Naive thymus-derived CD8-positive, alpha-beta T cell (primary cell): Measurements from ENCODE around the gene SYNE4. TPM values are rescaled to one million over a fixed set of nuclear protein-coding genes. Genes with fewer than 3 reads are reported as not detected.
A peak's percentile ranks its signal among the peaks of the same experiment; 100 is the strongest.

ENCODE experiments used
- ATAC-seq, 2 donors: fragments of 150-1000 bp; cut with Tn5 transposase in 1 of 2; sonication (Bioruptor Pico), chemical (Tn5 transposase) in 1 of 2; 1 replicate in 1 of 2; 2 replicates in 1 of 2; pipeline ENCODE4 v1.10.0; 2021; ENCODE audit warnings: mild to moderate bottlenecking in 2 of 2, moderate library complexity in 2 of 2
- POLR2A ChIA-PET: fragments of 350-600 bp; sonication (Branson Sonifier 250); formaldehyde crosslinking; loops from one replicate; lab custom pipeline; 2021; ENCODE audit warnings: antibody characterized with exemption; lab: Charles Lee
- DNase-seq, 10 donors: peaks; one replicate each; pipeline versions ENCODE4 v3.0.0 to v3.0.0-alpha.2; 2020 to 2022
- H3K27ac Mint-ChIP-seq, 10 donors: one replicate each; pipeline ENCODE4 v1.8.0; 2020 to 2022; ENCODE audit warnings: mild to moderate bottlenecking in 10 of 10, mixed read lengths in 10 of 10, moderate library complexity in 4 of 10, inconsistent platforms in 1 of 10
- H3K27me3 Mint-ChIP-seq, 5 donors: one replicate each; pipeline ENCODE4 v1.8.0; 2021 to 2022; ENCODE audit warnings: mixed read lengths in 5 of 5
- H3K36me3 Mint-ChIP-seq, 3 donors: one replicate each; pipeline ENCODE4 v1.8.0; 2020 to 2022; ENCODE audit warnings: mixed read lengths in 3 of 3, mild to moderate bottlenecking in 2 of 3, inconsistent platforms in 1 of 3
- H3K4me1 Mint-ChIP-seq, 4 donors: one replicate each; pipeline ENCODE4 v1.8.0; 2021 to 2022; ENCODE audit warnings: mixed read lengths in 4 of 4
- H3K4me3 Mint-ChIP-seq, 10 donors: one replicate each; pipeline ENCODE4 v1.8.0; 2020 to 2022; ENCODE audit warnings: mild to moderate bottlenecking in 10 of 10, mixed read lengths in 10 of 10, moderate library complexity in 6 of 10, inconsistent platforms in 1 of 10
- H3K9me3 Mint-ChIP-seq, 9 donors: one replicate each; pipeline ENCODE4 v1.8.0; 2020 to 2022; ENCODE audit warnings: mixed read lengths in 9 of 9, mild to moderate bottlenecking in 3 of 9, inconsistent platforms in 1 of 9, moderate library complexity in 1 of 9
- polyA plus RNA-seq, 3 donors: library from polyadenylated mRNA; unstranded; fragments of 300-500 nt; fragmentation: Illumina TruSeq; gene quantifications; one replicate each; pipeline ENCODE4 v1.2.3, GENCODE V29; 2021
- total RNA-seq, 8 experiments: library from RNA in 2 of 8; stranded (reverse) in 2 of 8; gene quantifications; one replicate each; pipeline ENCODE4 v1.2.3 and lab custom pipeline; 2021 to 2026

The SYNE4 gene
- total and polyA plus RNA-seq, 5 experiments from 2014 or later = 0.19 to 4.7 (median 3.5) TPM; not detected in 2

DNA sequence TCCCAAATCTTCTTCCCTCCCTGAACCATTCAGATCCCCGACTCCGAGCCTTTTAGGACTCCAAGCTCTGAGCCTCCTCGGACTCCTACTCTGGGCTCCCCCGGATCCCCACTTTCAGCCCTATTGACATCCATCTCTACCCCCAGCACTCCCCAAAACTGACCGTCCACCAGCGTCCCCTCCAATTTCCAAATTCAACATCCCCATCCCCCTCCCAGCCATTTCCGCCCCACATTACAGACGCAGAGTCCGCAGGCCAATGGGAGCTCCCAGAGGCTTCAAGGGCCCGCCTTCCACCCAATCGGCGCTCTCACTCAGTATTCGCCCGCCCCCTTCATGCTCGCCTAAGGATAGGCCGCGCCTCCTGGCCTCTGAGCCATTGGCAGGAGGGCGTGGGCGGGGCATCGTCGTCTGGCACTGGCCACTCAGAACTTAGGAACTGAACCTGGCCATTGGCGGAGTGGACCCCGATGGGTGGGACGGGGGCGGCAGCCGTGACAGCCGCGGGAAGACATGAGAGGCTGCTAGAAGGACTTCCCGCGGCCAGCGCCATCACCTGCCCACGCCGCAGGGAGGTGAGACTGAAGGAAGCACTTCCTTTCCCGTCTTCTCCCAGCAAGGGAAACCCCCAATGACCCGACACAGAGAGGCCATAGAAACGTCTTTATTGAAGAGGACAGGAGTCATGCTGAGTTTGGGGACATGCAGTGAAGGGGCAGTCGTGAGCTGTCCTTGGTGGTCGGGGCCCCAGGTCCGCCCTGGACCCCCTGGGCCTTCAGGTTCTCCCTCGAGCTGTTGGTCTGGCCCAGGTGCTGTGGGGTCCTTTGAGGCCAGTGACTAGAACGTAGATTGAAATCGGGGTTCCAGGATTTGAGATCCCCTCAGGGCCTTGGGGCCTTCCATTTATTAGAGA lies 5.7 kb upstream of the SYNE4 start, which contains the start of gene ALKBH6:
ALKBH6 (minus strand) TSS at position 202 of the 913 bp plus-strand sequence. CDS start 816 bp downstream, outside the sequence.
- POLR2A ChIA-PET = interaction anchor here (0.5 to 1.7 kb wide), 9 partner anchors 11 to 376 kb away, joined by 3 to 10 read pairs (median 4); partner anchors contain the start of genes POLR2I, SDHAF1, TBCB and THAP8
- no peaks in the 10 kb centered on the region for H3K27me3 Mint-ChIP-seq

DNA sequence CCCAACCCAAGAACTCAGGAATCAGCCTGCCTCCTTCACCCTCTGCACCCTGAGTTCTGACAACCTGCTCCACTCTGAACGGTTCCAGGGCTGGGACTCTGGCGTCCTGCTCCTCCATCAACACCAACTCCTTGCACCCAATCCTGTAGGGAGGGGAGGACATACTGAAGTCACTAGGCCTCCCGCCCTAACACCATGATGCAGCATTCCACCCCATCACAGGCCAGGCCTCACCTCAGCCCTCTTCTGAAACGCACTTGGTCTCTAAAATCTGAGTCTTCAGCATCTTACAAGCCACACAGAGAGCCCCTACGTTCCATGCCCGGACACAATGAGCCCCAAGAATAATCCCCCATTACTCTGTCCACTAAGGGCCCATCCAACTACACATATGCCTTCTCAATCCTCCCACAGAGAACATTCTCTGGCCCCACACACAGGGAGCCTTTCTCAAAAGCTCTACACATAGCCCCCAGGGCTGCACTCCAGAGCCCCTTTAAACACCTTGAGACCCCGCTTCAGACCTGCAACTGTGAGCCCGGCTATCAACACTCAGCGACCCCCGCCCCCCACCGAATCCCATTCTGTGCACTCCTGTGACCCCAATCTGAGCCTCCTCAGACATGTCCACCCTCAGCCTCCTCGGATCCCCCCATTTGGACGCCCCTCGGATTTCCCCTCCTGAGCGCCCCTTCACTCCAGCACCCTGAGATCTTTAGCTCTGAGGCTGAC lies 4.8 kb upstream of the SYNE4 start:
- ATAC-seq (no peak), DNase-seq (no peak)
- H3K4me1 Mint-ChIP-seq = peaks cover 21 to 55% (median 45%) of the 10 kb centered on the region in 4 donors

More for the DNA sequence above, 5.7 kb upstream of the SYNE4 start, which contains the start of gene ALKBH6:
- Mint-ChIP-seq H3K27ac (peak within 1 kb of the TSS; percentile 95 to 99 (median 98)), H3K9me3 (no peaks in the 10 kb centered on the region), H3K36me3 (peaks cover 0 to 1% (median 0%) of the 10 kb centered on the region in 3 donors), H3K4me1 (peaks cover 21 to 48% (median 41%) of the 10 kb centered on the region in 4 donors), H3K4me3 (peak within 1 kb of the TSS; percentile 91 to 99 (median 97))
- ATAC-seq = peak; percentile 98
- DNase-seq = peak; percentile 93 to 99 (median 98)

DNA sequence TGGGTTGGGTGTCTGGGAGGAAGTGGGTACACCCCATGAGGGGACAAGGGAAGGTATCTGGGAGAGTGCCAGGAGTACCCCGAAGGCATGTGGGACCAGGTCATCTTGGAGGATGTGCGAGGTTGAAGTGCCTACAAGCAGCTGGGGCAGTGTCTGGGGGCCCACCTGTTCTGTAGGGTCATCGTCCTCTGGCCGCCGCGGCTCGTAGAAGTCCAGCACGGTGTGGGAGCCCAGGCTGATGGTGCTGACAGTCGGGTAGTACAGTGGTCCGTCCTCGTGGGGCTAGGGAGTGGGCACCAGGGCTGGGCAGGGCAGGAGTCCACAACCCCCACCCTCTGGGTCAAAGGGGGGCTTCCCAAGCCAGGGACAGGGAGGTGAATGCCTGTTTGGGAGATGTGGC lies 1.8 kb upstream of the SYNE4 start:
- H3K4me1 Mint-ChIP-seq = peaks cover 25 to 49% (median 40%) of the 10 kb centered on the region in 4 donors

More for the DNA sequence above, 4.8 kb upstream of the SYNE4 start:
- no peaks in the 10 kb centered on the region for H3K9me3 Mint-ChIP-seq
- H3K4me3 Mint-ChIP-seq = peak overlapping the region; percentile 91 to 99 (median 97)
- H3K27ac Mint-ChIP-seq = peak overlapping the region; percentile 95 to 99 (median 98)
- H3K27me3 Mint-ChIP-seq = no peaks in the 10 kb centered on the region
- no peaks in the 10 kb centered on the region for H3K36me3 Mint-ChIP-seq
- POLR2A ChIA-PET = interaction anchor here (0.9 to 1.7 kb wide), 8 partner anchors 11 to 201 kb away, joined by 3 to 10 read pairs (median 5); partner anchors contain the start of genes POLR2I, SDHAF1, TBCB and THAP8

GRCh38 chr19:36009633-36010379 lies 1.2 kb upstream of the SYNE4 start:
- H3K4me3 Mint-ChIP-seq = peak overlapping the region; percentile 52 to 81 (median 65)
- peak overlapping the region in 7 of 10 donors; percentile 28 to 85 (median 53) for H3K27ac Mint-ChIP-seq

More for the DNA sequence above, 1.8 kb upstream of the SYNE4 start:
- Mint-ChIP-seq H3K27ac (peak overlapping the region in 2 of 10 donors; percentile 51 to 72), H3K9me3 (no peaks in the 10 kb centered on the region), H3K4me3 (peak overlapping the region in 4 of 10 donors; percentile 19 to 69 (median 34)), H3K36me3 (no peaks in the 10 kb centered on the region), H3K27me3 (no peaks in the 10 kb centered on the region)
- ATAC-seq (no peak), DNase-seq (no peak)
- POLR2A ChIA-PET = no interaction called here

GRCh38 chr19:36009220-36009619 lies 607 bp upstream of the SYNE4 start:
- DNase-seq (peak in 5 of 10 donors; percentile 23 to 47 (median 30)), ATAC-seq (peak in 1 of 2 donors; percentile 18)
- H3K9me3 Mint-ChIP-seq = no peaks in the 10 kb centered on the region
- no peaks in the 10 kb centered on the region for H3K27me3 Mint-ChIP-seq
- H3K27ac Mint-ChIP-seq = peak overlapping the region in 5 of 10 donors; percentile 22 to 85 (median 33)
- H3K4me1 Mint-ChIP-seq = peaks cover 21 to 37% (median 30%) of the 10 kb centered on the region in 4 donors
- H3K36me3 Mint-ChIP-seq = peaks cover 0 to 2% (median 0%) of the 10 kb centered on the region in 3 donors
- POLR2A ChIA-PET = interaction anchor here (0.6 kb wide), 1 partner anchor 1083 kb away, joined by 3 read pairs; the partner anchor contains the start of gene ZNF30
- H3K4me3 Mint-ChIP-seq = peak overlapping the region; percentile 52 to 82 (median 65)

More at GRCh38 chr19:36009633-36010379, 1.2 kb upstream of the SYNE4 start:
- Mint-ChIP-seq H3K27me3 (no peaks in the 10 kb centered on the region), H3K36me3 (no peaks in the 10 kb centered on the region), H3K9me3 (no peaks in the 10 kb centered on the region), H3K4me1 (peaks cover 25 to 43% (median 35%) of the 10 kb centered on the region in 4 donors)
- ATAC-seq = no peak
- DNase-seq = no peak
- POLR2A ChIA-PET = interaction anchor here (0.6 kb wide), 1 partner anchor 1083 kb away, joined by 3 read pairs; the partner anchor contains the start of gene ZNF30

GRCh38 chr19:36006955-36007354 lies 1.7 kb downstream of the SYNE4 start:
- no peak overlapping the region for H3K27ac Mint-ChIP-seq
- no peaks in the 10 kb centered on the region for H3K9me3 Mint-ChIP-seq
- POLR2A ChIA-PET = interaction anchor here (0.7 kb wide), 1 partner anchor 195 kb away, joined by 3 read pairs; no protein-coding TSS in a partner anchor

DNA sequence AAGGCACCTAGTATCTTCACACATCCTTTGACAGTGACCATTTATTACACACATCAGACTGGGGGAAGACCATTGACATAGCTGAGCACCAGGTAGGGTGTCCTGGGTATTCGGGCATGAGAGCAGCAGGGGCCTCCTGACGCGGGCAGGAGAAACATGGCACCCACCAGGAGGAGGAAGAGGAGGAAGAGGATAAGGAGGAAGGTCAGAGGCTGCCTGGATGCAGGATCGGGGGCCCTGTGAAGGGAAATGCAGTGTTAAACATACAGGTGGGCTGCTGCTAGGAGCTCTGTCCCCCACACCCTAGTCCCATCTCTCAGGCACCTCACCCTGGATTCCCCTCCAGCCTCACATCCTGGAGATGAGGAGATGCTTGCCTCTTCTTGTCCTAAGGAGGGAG lies 5.3 kb downstream of the SYNE4 start:
- H3K36me3 Mint-ChIP-seq = peaks cover 0 to 15% (median 0%) of the 10 kb centered on the region in 3 donors
- no peak overlapping the region for H3K4me3 Mint-ChIP-seq
- ATAC-seq (no peak), DNase-seq (no peak)
- H3K4me1 Mint-ChIP-seq = peaks cover 5 to 21% (median 11%) of the 10 kb centered on the region in 4 donors
- POLR2A ChIA-PET = interaction anchor here (1.2 kb wide), 1 partner anchor 11 kb away, joined by 4 read pairs; the partner anchor contains the start of gene ALKBH6
- peak overlapping the region in 2 of 10 donors; percentile 9 to 59 for H3K27ac Mint-ChIP-seq
- H3K27me3 Mint-ChIP-seq = no peaks in the 10 kb centered on the region
- no peaks in the 10 kb centered on the region for H3K9me3 Mint-ChIP-seq

More at GRCh38 chr19:36006955-36007354, 1.7 kb downstream of the SYNE4 start:
- Mint-ChIP-seq H3K4me3 (no peak overlapping the region), H3K4me1 (peaks cover 12 to 21% (median 15%) of the 10 kb centered on the region in 4 donors), H3K27me3 (no peaks in the 10 kb centered on the region), H3K36me3 (peaks cover 0 to 2% (median 0%) of the 10 kb centered on the region in 3 donors)
- ATAC-seq (no peak), DNase-seq (no peak)

GRCh38 chr19:36001605-36002004 lies 7.0 kb downstream of the SYNE4 start:
- H3K9me3 Mint-ChIP-seq = no peaks in the 10 kb centered on the region
- no peak for ATAC-seq
- no peaks in the 10 kb centered on the region for H3K27me3 Mint-ChIP-seq
- H3K4me1 Mint-ChIP-seq = peaks cover 12 to 34% (median 24%) of the 10 kb centered on the region in 4 donors
- DNase-seq = no peak
- H3K36me3 Mint-ChIP-seq = peaks cover 0 to 27% (median 0%) of the 10 kb centered on the region in 3 donors
- no peak overlapping the region for H3K27ac Mint-ChIP-seq
- no peak overlapping the region for H3K4me3 Mint-ChIP-seq
- POLR2A ChIA-PET = interaction anchor here (0.7 kb wide), 1 partner anchor 213 kb away, joined by 3 read pairs; the partner anchor contains the start of gene ZNF565

DNA sequence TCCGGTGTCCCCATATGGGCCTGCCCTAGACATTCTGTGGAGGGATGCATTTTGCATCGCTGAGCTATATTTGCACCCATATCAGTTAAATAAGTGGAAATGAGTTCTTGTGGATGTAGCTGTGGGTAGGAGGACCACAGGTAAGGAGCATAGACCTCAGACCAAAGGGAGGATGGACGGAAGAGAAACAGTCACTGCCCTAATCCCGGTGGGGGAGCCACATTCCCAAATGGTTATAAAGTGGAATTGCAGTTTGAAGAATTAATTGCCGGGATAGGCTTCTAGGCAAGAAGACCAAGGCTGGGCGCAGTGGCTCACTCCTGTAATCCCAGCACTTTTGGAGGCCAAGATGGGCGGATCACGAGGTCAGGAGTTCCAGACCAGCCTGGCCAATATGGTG lies 11.8 kb downstream of the SYNE4 start:
- Mint-ChIP-seq H3K27ac (peak overlapping the region; percentile 8 to 89 (median 80)), H3K4me1 (peaks cover 22 to 50% (median 44%) of the 10 kb centered on the region in 4 donors), H3K4me3 (peak overlapping the region in 9 of 10 donors; percentile 84 to 96 (median 87)), H3K9me3 (no peaks in the 10 kb centered on the region), H3K36me3 (peaks cover 0 to 28% (median 0%) of the 10 kb centered on the region in 3 donors), H3K27me3 (no peaks in the 10 kb centered on the region)
- POLR2A ChIA-PET = interaction anchor here (1.0 to 5.1 kb wide), 4 partner anchors 17 to 118 kb away, joined by 4 to 30 read pairs (median 5); partner anchors contain the start of genes ALKBH6, POLR2I, TBCB and THAP8
- ATAC-seq (no peak), DNase-seq (no peak)

DNA sequence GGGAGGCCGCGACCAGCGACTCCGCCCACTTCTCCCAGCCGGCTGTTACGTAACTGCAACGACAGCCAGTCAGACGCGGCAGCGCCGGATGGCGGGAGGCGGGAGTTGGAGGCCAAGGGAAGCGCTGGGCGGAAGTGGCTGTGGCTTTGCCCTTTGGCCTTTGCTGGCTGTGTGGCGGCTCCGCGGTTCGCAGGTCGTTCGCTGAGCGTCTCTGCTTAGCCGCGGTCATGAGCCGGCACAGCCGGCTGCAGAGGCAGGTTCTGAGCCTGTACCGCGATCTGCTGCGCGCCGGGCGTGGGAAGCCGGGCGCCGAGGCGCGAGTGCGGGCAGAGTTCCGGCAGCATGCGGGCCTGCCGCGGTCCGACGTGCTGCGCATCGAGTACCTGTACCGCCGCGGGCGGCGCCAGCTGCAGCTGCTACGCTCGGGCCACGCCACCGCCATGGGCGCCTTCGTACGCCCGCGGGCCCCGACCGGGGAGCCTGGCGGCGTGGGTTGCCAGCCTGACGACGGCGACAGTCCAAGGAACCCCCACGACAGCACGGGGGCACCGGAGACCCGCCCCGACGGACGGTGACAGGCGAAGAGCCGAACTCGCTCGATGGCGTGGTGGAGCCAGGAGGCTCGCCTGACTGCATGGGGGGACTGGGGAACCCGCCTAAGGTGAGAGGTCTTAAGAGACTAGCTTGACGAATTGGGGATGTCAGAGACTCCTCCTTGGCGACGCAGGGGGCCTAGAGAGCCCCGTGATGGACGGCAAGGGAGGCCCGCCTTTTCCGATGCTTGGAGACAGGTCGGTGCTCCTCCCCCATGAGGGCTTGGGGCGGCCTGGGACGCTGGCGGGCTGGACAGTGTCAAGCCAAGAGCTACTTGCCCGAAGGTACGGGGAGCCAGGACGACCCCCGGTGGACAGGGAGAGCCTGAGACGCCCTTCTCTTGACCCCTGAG lies 13.3 kb downstream of the SYNE4 start, which contains the start of gene SDHAF1:
SDHAF1 (plus strand) TSS at position 141 of the 946 bp plus-strand sequence; CDS start at position 228, 87 bp downstream.
- Mint-ChIP-seq H3K27ac (peak within 1 kb of the TSS; percentile 92 to 98 (median 96)), H3K9me3 (no peaks in the 10 kb centered on the region), H3K4me1 (peaks cover 22 to 43% (median 42%) of the 10 kb centered on the region in 4 donors), H3K4me3 (peak within 1 kb of the TSS; percentile 86 to 97 (median 96)), H3K36me3 (peaks cover 0 to 18% (median 0%) of the 10 kb centered on the region in 3 donors), H3K27me3 (no peaks in the 10 kb centered on the region)
- DNase-seq (peak; percentile 82 to 96 (median 88)), ATAC-seq (peak; percentile 89 to 90)
- POLR2A ChIA-PET = interaction anchor here (0.5 to 5.1 kb wide), 7 partner anchors 10 to 1148 kb away, joined by 3 to 30 read pairs (median 6); partner anchors contain the start of genes ALKBH6, POLR2I, TBCB and THAP8
